Liver (tissue), 9 donors: ENCODE measurements around the gene QPCT. TPM values are rescaled to one million over a fixed set of nuclear protein-coding genes. Genes with fewer than 3 reads are reported as not detected.

ENCODE experiments used
- DNase-seq: peaks from one replicate; pipeline ENCODE4 v3.0.0-alpha.2; 2017; ENCODE audit warnings: low spot score
- H3K27ac ChIP-seq, 2 donors: one replicate each; pipeline ENCODE4 v1.7.0; 2013; ENCODE audit warnings: inconsistent platforms in 2 of 2, low read length in 2 of 2, control low read depth in 1 of 2, low read depth in 1 of 2, mild to moderate bottlenecking in 1 of 2
- H3K27me3 ChIP-seq, 4 donors: one replicate each; pipeline versions ENCODE4 v1.6.1 to v1.7.0; 2013; ENCODE audit warnings: low read length in 3 of 4, inconsistent platforms in 1 of 4, mild to moderate bottlenecking in 1 of 4, moderate library complexity in 1 of 4; ENCODE audit not compliant: control insufficient read depth in 4 of 4, insufficient read depth in 4 of 4
- H3K36me3 ChIP-seq, 4 donors: one replicate each; pipeline versions ENCODE4 v1.6.1 to v1.7.0; 2013; ENCODE audit warnings: low read length in 3 of 4, mild to moderate bottlenecking in 3 of 4, low read depth in 1 of 4, moderate library complexity in 1 of 4; ENCODE audit not compliant: control insufficient read depth in 4 of 4, insufficient read depth in 3 of 4
- H3K4me1 ChIP-seq, 4 donors: one replicate each; pipeline versions ENCODE4 v1.6.1 to v1.7.0; 2013; ENCODE audit warnings: low read length in 3 of 4, mild to moderate bottlenecking in 3 of 4, moderate library complexity in 1 of 4; ENCODE audit not compliant: control insufficient read depth in 4 of 4, insufficient read depth in 4 of 4
- H3K4me3 ChIP-seq, 3 donors: one replicate each; pipeline versions ENCODE4 v1.6.1 to v1.7.0; 2013; ENCODE audit warnings: low read length in 3 of 3, control low read depth in 1 of 3, low read depth in 1 of 3, mild to moderate bottlenecking in 1 of 3
- H3K9ac ChIP-seq, 2 donors: one replicate each; pipeline ENCODE4 v1.7.0; 2013; ENCODE audit warnings: low read length in 2 of 2, mild to moderate bottlenecking in 2 of 2, moderate library complexity in 2 of 2, control low read depth in 1 of 2, low read depth in 1 of 2
- H3K9me3 ChIP-seq, 4 donors: one replicate each; pipeline versions ENCODE4 v1.6.1 to v1.7.0; 2013; ENCODE audit warnings: low read length in 3 of 4; ENCODE audit not compliant: control insufficient read depth in 4 of 4
- ATF3 ChIP-seq: IDR thresholded peaks from 2 replicates; pipeline ENCODE4 v1.6.1; 2016; ENCODE audit warnings: antibody characterized with exemption
- CTCF ChIP-seq: fragments of 150-350 bp; IDR thresholded peaks from 2 replicates; pipeline ENCODE4 v1.5.1; 2017; ENCODE audit warnings: improper control_type of control experiment, low read depth, low read length; ENCODE audit not compliant: missing input control
- EGR1 ChIP-seq, 2 donors: IDR thresholded peaks; 2 replicates each; pipeline ENCODE4 v1.6.1; 2016 to 2018; ENCODE audit warnings: antibody characterized with exemption in 2 of 2, low read depth in 2 of 2
- FOXA1 ChIP-seq: IDR thresholded peaks from 2 replicates; pipeline ENCODE4 v1.6.1; 2016; ENCODE audit warnings: antibody characterized with exemption
- FOXA2 ChIP-seq: IDR thresholded peaks from 2 replicates; pipeline ENCODE4 v1.6.1; 2016; ENCODE audit warnings: antibody characterized with exemption
- GABPA ChIP-seq, 2 donors: IDR thresholded peaks in 1 of 2; conservative IDR thresholded peaks in 1 of 2; 2 replicates each; pipeline ENCODE4 v1.6.1; 2016; ENCODE audit warnings: antibody characterized with exemption in 2 of 2, mild to moderate bottlenecking in 1 of 2, moderate library complexity in 1 of 2
- HNF4A ChIP-seq, 2 donors: conservative IDR thresholded peaks; 2 replicates each; pipeline ENCODE4 v1.6.1; 2016; ENCODE audit warnings: antibody characterized with exemption in 2 of 2, mild to moderate bottlenecking in 2 of 2
- JUND ChIP-seq, 2 donors: IDR thresholded peaks; 2 replicates each; pipeline ENCODE4 v1.6.1; 2016; ENCODE audit warnings: antibody characterized with exemption in 2 of 2
- MAX ChIP-seq: IDR thresholded peaks from 2 replicates; pipeline ENCODE4 v1.6.1; 2016; ENCODE audit warnings: antibody characterized with exemption
- NR2F2 ChIP-seq: IDR thresholded peaks from 2 replicates; pipeline ENCODE4 v1.6.1; 2016; ENCODE audit warnings: antibody characterized with exemption
- RAD21 ChIP-seq, 2 donors: IDR thresholded peaks; 2 replicates each; pipeline ENCODE4 v1.6.1; 2016; ENCODE audit warnings: antibody characterized with exemption in 2 of 2, mild to moderate bottlenecking in 2 of 2
- REST ChIP-seq: IDR thresholded peaks from 2 replicates; pipeline ENCODE4 v1.6.1; 2016; ENCODE audit warnings: antibody characterized with exemption, mild to moderate bottlenecking
- RXRA ChIP-seq, 2 donors: IDR thresholded peaks; 2 replicates each; pipeline ENCODE4 v1.6.1; 2017 to 2018; ENCODE audit warnings: antibody characterized with exemption in 2 of 2, mild to moderate bottlenecking in 1 of 2
- TAF1 ChIP-seq: conservative IDR thresholded peaks from 2 replicates; pipeline ENCODE4 v1.6.1; 2016; ENCODE audit warnings: antibody characterized with exemption, mild to moderate bottlenecking
- ZBTB33 ChIP-seq: IDR thresholded peaks from 2 replicates; pipeline ENCODE4 v1.6.1; 2016; ENCODE audit warnings: antibody characterized with exemption
- WGBS: extraction: QIAGEN DNeasy Blood & Tissue Kit; methylation state at CpG from one replicate; pipeline ENCODE4 v1.1.7; 2013; 5-methylcytosine and 5-hydroxymethylcytosine counted together
- polyA plus RNA-seq, 2 donors: library from polyadenylated mRNA; stranded (reverse) in 1 of 2; unstranded in 1 of 2; fragments of 200-250 nt in 1 of 2; fragments of >200 nt in 1 of 2; fragmentation: Nextera tagmentation in 1 of 2; extraction: Ambion mirVana in 1 of 2; gene quantifications; one replicate each; pipeline versions ENCODE4 v1.2.1 to v1.2.3, GENCODE V29; 2013 to 2015
- total RNA-seq, 2 donors: library from RNA; depleted of rRNA; stranded (reverse); fragments of >200 nt; gene quantifications; one replicate each; pipeline ENCODE4 v1.2.3, GENCODE V29; 2014
- donor health status: healthy.
- donor health status: healthy.
- donor health status: healthy.
- donor health status: healthy.
- donor health status: healthy.

Gene QPCT
- total and polyA plus RNA-seq, 4 donors, result 0.61 to 3.0 (median 1.2) TPM

- TF ChIP-seq ATF3 (no peak), CTCF (no peak), EGR1 (IDR thresholded peaks at IDR 0.05; ENCODE audit: low read depth in 2 of 2) (no peak), GABPA (IDR thresholded peaks at IDR 0.05 in 1 of 2, conservative IDR thresholded peaks at IDR 0.05 in 1 of 2) (no peak), FOXA1 (no peak), JUND (IDR thresholded peaks at IDR 0.05) (no peak), MAX (no peak), FOXA2 (no peak), ZBTB33 (no peak), REST (no peak), RXRA (IDR thresholded peaks at IDR 0.05) (no peak), TAF1 (no peak), NR2F2 (no peak)
- no peak overlapping the region for H3K4me3 ChIP-seq
Measured at GRCh38 chr2:37357069-37357468, 12.6 kb downstream of the QPCT start.

GRCh38 chr2:37357530-37357929 lies 13.1 kb downstream of the QPCT start:
- Histone ChIP-seq H3K4me3 (no peak overlapping the region), H3K27ac (no peak overlapping the region), H3K4me1 (no peaks in the 10 kb centered on the region), H3K36me3 (no peaks in the 10 kb centered on the region), H3K27me3 (no peaks in the 10 kb centered on the region), H3K9ac (no peak overlapping the region), H3K9me3 (no peaks in the 10 kb centered on the region)
- 76% methylated on average over 4 of the region's 4 CpGs for WGBS
- no peak for DNase-seq
- TF ChIP-seq RXRA (IDR thresholded peaks at IDR 0.05) (no peak), RAD21 (IDR thresholded peaks at IDR 0.05) (no peak), JUND (IDR thresholded peaks at IDR 0.05) (no peak), REST (no peak), MAX (no peak), FOXA2 (no peak), CTCF (no peak), HNF4A (conservative IDR thresholded peaks at IDR 0.05) (no peak)

More at GRCh38 chr2:37357069-37357468, 12.6 kb downstream of the QPCT start:
- Histone ChIP-seq H3K9me3 (no peaks in the 10 kb centered on the region), H3K36me3 (no peaks in the 10 kb centered on the region), H3K27me3 (no peaks in the 10 kb centered on the region), H3K9ac (no peak overlapping the region), H3K27ac (no peak overlapping the region), H3K4me1 (no peaks in the 10 kb centered on the region)
- no peak for DNase-seq
- 86% methylated on average over 1 of the region's 1 CpG for WGBS
